ENCODE data around the gene ARL2BP. TPM values are rescaled to one million over a fixed set of nuclear protein-coding genes. Genes with fewer than 3 reads are reported as not detected.

The ARL2BP gene
- total RNA-seq, 1 donor from 2014 or later, result 46.7 TPM

DNA sequence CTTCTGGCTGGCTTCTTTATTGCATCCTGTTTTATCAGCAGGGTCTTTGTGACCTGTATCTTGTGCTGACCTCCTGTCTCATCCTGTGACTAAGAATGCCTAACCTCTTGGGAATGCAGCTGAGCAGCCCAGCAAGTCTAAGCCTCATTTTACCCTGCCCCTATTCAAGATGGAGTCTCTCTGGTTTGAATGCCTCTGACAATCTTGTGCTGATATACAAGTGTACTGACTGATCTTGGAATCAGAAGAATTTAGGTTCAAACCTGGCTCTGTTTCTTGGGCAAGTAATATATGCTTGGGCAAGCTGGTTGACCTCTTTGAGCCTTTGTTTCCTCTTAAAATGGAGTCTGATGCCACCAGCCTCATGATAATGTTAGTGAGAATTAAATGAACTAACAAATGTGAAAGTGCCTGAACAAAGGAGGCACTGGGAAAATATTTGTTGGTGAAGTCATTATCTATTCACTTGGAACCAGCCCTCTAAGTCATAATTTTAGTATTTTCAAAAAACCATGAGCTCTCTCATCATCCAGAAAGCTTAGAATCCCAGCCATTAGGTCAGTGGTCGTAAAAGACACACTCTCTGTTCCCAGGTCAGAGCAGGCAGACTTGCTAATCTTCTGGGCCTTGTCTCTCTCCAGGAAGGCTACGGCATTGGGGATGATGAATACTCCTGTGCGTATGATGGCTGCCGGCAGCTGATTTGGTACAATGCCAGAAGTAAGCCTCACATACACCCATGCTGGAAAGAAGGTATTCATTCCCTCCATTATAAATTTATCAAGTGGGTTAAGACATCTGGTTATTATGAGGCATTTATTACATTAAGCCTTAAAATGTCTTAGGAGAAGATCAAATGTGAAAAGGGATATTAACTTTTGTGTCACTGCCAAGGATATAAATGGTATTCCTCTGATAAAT lies 18.1 kb upstream of the ARL2BP start:
- peaks cover 37% of the 10 kb centered on the region for H3K36me3 Mint-ChIP-seq (ENCODE audit: low read depth, unreplicated experiment)
- H3K4me1 Mint-ChIP-seq (ENCODE audit: unreplicated experiment), result no peaks in the 10 kb centered on the region
- no peak for TF ChIP-seq CTCF (IDR thresholded peaks at IDR 0.05; ENCODE audit: unreplicated experiment)
- DNase-seq (ENCODE audit: low spot score), result no peak
- no peaks in the 10 kb centered on the region for H3K9me3 Mint-ChIP-seq (ENCODE audit: unreplicated experiment)
- H3K27ac Mint-ChIP-seq (ENCODE audit: unreplicated experiment), result no peak overlapping the region
- no peak overlapping the region for H3K4me3 Mint-ChIP-seq (ENCODE audit: unreplicated experiment)
- H3K27me3 Mint-ChIP-seq (ENCODE audit: unreplicated experiment), result no peaks in the 10 kb centered on the region

DNA sequence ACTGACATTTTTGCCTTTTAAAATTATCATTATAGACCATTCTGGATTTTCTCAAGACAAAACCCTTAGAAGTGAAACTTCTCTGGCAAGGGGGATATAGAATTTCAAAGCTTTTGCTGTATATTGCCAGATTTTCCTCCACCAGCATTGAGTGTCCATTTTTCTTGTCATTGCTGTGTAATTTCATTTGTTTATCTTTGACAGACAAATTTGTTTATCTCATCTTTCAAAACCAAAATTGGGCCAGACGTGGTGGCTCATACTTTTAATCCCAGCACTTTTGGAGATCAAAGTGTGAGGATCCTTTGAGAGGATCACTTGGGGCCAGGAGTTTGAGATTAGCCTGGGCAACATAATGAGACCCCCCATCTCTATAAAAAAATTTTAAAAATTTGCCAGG lies 16.0 kb upstream of the ARL2BP start:
- no peak for DNase-seq (ENCODE audit: low spot score)
- TF ChIP-seq CTCF (IDR thresholded peaks at IDR 0.05; ENCODE audit: unreplicated experiment), result no peak
- H3K36me3 Mint-ChIP-seq (ENCODE audit: low read depth, unreplicated experiment), result peaks cover 35% of the 10 kb centered on the region
- no peaks in the 10 kb centered on the region for H3K9me3 Mint-ChIP-seq (ENCODE audit: unreplicated experiment)
- no peak overlapping the region for H3K27ac Mint-ChIP-seq (ENCODE audit: unreplicated experiment)
- no peaks in the 10 kb centered on the region for H3K4me1 Mint-ChIP-seq (ENCODE audit: unreplicated experiment)
- peaks cover 2% of the 10 kb centered on the region for H3K27me3 Mint-ChIP-seq (ENCODE audit: unreplicated experiment)
- H3K4me3 Mint-ChIP-seq (ENCODE audit: unreplicated experiment), result no peak overlapping the region

DNA sequence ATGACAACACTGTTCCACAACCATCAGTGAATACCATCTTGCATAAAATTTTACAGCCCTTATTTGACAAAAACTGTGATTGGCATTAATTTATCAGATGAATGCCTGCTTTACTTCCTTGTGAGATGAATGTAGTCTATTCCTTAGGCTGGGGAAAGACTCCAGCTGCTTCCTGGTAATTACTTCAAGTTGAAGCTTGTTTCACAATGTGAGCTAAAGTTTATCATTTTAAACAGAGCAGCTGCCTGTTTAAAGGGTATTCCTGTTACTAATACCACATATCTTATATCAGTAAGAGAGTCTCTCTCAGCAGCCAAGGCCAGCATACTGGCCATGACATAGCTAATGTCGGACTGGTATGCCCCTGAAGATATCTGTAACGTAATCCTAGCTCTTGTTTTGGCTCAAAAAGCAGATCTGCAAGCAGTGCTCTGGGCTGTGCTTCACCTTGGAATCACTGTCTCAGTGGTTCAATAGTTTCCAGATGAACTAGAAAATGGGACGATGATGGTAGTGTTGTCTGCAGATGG lies 13.2 kb upstream of the ARL2BP start:
- no peaks in the 10 kb centered on the region for H3K9me3 Mint-ChIP-seq (ENCODE audit: unreplicated experiment)
- TF ChIP-seq CTCF (IDR thresholded peaks at IDR 0.05; ENCODE audit: unreplicated experiment), result no peak
- H3K27ac Mint-ChIP-seq (ENCODE audit: unreplicated experiment), result no peak overlapping the region
- peaks cover 4% of the 10 kb centered on the region for H3K27me3 Mint-ChIP-seq (ENCODE audit: unreplicated experiment)
- H3K4me3 Mint-ChIP-seq (ENCODE audit: unreplicated experiment), result no peak overlapping the region
- H3K4me1 Mint-ChIP-seq (ENCODE audit: unreplicated experiment), result no peaks in the 10 kb centered on the region
- no peak for DNase-seq (ENCODE audit: low spot score)
- peaks cover 49% of the 10 kb centered on the region for H3K36me3 Mint-ChIP-seq (ENCODE audit: low read depth, unreplicated experiment)

DNA sequence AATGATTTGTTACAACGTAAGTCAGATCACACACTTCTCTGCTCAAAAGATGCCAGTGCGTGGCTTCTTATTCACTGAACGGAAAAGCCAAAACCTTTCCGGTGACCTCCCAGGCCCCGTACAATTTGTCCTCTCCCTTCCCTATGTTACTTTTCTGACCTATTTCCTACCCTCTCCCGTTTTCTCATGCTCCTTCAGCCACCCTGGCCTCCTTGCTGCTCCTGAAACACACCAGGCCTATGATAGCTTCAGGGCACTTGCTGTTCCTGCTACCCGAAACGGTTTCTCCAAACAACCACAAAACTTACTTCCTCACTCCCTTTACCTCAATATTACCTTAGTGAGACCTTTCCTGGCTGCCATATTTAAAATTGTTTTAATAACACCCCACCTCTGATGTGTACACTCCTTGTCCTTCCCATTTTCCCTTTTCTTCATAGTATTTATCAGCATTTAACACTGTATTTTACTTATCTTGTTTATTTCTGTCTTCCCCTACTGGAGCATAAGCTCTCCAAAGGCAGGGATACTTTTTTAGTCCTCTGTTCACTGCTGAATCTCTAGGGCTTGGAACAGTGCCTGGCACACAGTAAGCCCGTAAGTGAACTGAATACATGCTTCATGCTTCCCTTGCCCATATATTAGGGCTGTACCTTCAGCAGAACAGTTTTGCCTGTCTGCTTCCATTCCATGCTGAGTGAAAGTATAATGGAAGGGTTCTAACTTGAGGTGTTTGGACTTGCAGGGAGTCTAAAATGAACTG lies 10.9 kb upstream of the ARL2BP start:
- TF ChIP-seq CTCF (IDR thresholded peaks at IDR 0.05; ENCODE audit: unreplicated experiment), result no peak
- Mint-ChIP-seq H3K4me3 (ENCODE audit: unreplicated experiment) (peak overlapping the region; percentile 44), H3K36me3 (ENCODE audit: low read depth, unreplicated experiment) (peaks cover 48% of the 10 kb centered on the region), H3K27ac (ENCODE audit: unreplicated experiment) (no peak overlapping the region), H3K27me3 (ENCODE audit: unreplicated experiment) (peaks cover 4% of the 10 kb centered on the region), H3K4me1 (ENCODE audit: unreplicated experiment) (no peaks in the 10 kb centered on the region), H3K9me3 (ENCODE audit: unreplicated experiment) (no peaks in the 10 kb centered on the region)
- DNase-seq (ENCODE audit: low spot score), result no peak
